HL-60 (cell line): Measurements from ENCODE around the gene RBFOX2.

ENCODE experiments used
- CTCF ChIP-seq: IDR thresholded peaks from one replicate; pipeline ENCODE4 v1.5.1; 2011; ENCODE audit warnings: low read length, control low read depth, inconsistent platforms; ENCODE audit not compliant: insufficient read depth
- GABPA ChIP-seq: IDR thresholded peaks from 2 replicates; pipeline ENCODE4 v1.6.1; 2012; ENCODE audit warnings: low read depth
- POLR2AphosphoS5 ChIP-seq: IDR thresholded peaks from 2 replicates; pipeline ENCODE4 v1.6.1; 2012; ENCODE audit warnings: low read depth
- REST ChIP-seq: IDR thresholded peaks from 2 replicates; pipeline ENCODE4 v1.6.1; 2012; ENCODE audit warnings: low read depth; ENCODE audit not compliant: insufficient replicate concordance

GRCh38 chr22:35842519-35842913 lies 186.1 kb downstream of the RBFOX2 start:
- no peak for TF ChIP-seq POLR2AphosphoS5
- TF ChIP-seq CTCF = no peak
- TF ChIP-seq REST = no peak
- no peak for TF ChIP-seq GABPA
